ENCODE data around the gene RNF121.
"Not testable (repeated sequence)": the region's sequence is repeated elsewhere in the genome, so short reads cannot be mapped to it uniquely, and the experiment has no call there.

The RNF121 gene

GRCh38 chr11:71895961-71896360 is 32.9 kb upstream of the RNF121 start:
- Histone ChIP-seq H3K36me3 (ENCODE audit: insufficient read depth, low read length) (no peaks in the 10 kb centered on the region), H3K4me3 (ENCODE audit: low read length, poor library complexity, severe bottlenecking) (no peak overlapping the region), H4K20me1 (ENCODE audit: insufficient read depth, low read length, poor library complexity, severe bottlenecking) (no peaks in the 10 kb centered on the region), H3F3A (ENCODE audit: low read depth) (no peaks in the 10 kb centered on the region), H3K9me3 (ENCODE audit: insufficient read depth, low read depth, low read length) (no peaks in the 10 kb centered on the region), H3K4me2 (ENCODE audit: low read depth, low read length, poor library complexity, severe bottlenecking) (no peak overlapping the region), H3K27me3 (ENCODE audit: insufficient read depth, low read length, poor library complexity, severe bottlenecking) (no peaks in the 10 kb centered on the region), H2AFZ (ENCODE audit: low read length) (no peak overlapping the region), H3K9ac (ENCODE audit: low read depth, low read length, poor library complexity, severe bottlenecking) (no peak overlapping the region), H3K4me1 (ENCODE audit: insufficient read depth, low read length, poor library complexity, severe bottlenecking) (no peaks in the 10 kb centered on the region), H3K79me2 (ENCODE audit: insufficient read depth, low read length) (no peaks in the 10 kb centered on the region), H3K9me2 (replicated peaks; ENCODE audit: low read depth, low read length) (no peaks in the 10 kb centered on the region)
- TF ChIP-seq, protein P1, sequence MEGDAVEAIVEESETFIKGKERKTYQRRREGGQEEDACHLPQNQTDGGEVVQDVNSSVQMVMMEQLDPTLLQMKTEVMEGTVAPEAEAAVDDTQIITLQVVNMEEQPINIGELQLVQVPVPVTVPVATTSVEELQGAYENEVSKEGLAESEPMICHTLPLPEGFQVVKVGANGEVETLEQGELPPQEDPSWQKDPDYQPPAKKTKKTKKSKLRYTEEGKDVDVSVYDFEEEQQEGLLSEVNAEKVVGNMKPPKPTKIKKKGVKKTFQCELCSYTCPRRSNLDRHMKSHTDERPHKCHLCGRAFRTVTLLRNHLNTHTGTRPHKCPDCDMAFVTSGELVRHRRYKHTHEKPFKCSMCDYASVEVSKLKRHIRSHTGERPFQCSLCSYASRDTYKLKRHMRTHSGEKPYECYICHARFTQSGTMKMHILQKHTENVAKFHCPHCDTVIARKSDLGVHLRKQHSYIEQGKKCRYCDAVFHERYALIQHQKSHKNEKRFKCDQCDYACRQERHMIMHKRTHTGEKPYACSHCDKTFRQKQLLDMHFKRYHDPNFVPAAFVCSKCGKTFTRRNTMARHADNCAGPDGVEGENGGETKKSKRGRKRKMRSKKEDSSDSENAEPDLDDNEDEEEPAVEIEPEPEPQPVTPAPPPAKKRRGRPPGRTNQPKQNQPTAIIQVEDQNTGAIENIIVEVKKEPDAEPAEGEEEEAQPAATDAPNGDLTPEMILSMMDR (conservative IDR thresholded peaks at IDR 0.05; ENCODE audit: low read length): no peak
- no peak for TF ChIP-seq EZH2phosphoT487 (IDR thresholded peaks at IDR 0.05; ENCODE audit: borderline replicate concordance)

DNA sequence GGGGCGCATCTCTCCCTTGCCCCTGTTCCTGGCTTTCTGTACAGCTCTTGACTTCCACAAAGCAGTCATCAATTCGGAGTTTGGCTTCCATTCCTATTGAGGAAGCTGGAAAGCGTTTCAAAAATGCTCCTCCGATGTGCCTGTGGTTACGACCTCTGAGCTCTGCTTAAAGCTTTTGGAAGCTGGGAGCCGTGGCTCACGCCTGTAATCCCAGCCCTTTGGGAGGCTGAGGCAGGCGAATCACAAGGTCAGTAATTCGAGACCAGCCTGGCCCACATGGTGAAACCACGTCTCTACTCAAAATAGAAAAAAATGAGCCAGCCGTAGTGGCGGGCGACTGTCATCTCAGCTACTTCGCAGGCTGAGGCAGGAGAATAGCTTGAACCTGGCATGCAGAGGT is 27.7 kb upstream of the RNF121 start:
- H3K4me3 ChIP-seq (ENCODE audit: low read length, poor library complexity, severe bottlenecking); H3K27me3 ChIP-seq (ENCODE audit: insufficient read depth, low read length, poor library complexity, severe bottlenecking); H3K9me3 ChIP-seq (ENCODE audit: insufficient read depth, low read depth, low read length); H3K9ac ChIP-seq (ENCODE audit: low read depth, low read length, poor library complexity, severe bottlenecking); H3K9me2 ChIP-seq (replicated peaks; ENCODE audit: low read depth, low read length); H2AFZ ChIP-seq (ENCODE audit: low read length); H3K4me1 ChIP-seq (ENCODE audit: insufficient read depth, low read length, poor library complexity, severe bottlenecking); H3F3A ChIP-seq (ENCODE audit: low read depth); H3K36me3 ChIP-seq (ENCODE audit: insufficient read depth, low read length); H3K79me2 ChIP-seq (ENCODE audit: insufficient read depth, low read length); H4K20me1 ChIP-seq (ENCODE audit: insufficient read depth, low read length, poor library complexity, severe bottlenecking); H3K4me2 ChIP-seq (ENCODE audit: low read depth, low read length, poor library complexity, severe bottlenecking): not testable (repeated sequence)

GRCh38 chr11:71908218-71908617 is 20.6 kb upstream of the RNF121 start:
- Histone ChIP-seq H3K27me3 (ENCODE audit: insufficient read depth, low read length, poor library complexity, severe bottlenecking) (no peaks in the 10 kb centered on the region), H3K9me3 (ENCODE audit: insufficient read depth, low read depth, low read length) (no peaks in the 10 kb centered on the region), H2AFZ (ENCODE audit: low read length) (no peak overlapping the region), H3K4me2 (ENCODE audit: low read depth, low read length, poor library complexity, severe bottlenecking) (no peak overlapping the region), H3K79me2 (ENCODE audit: insufficient read depth, low read length) (no peaks in the 10 kb centered on the region), H3F3A (ENCODE audit: low read depth) (no peaks in the 10 kb centered on the region), H3K36me3 (ENCODE audit: insufficient read depth, low read length) (no peaks in the 10 kb centered on the region), H3K4me3 (ENCODE audit: low read length, poor library complexity, severe bottlenecking) (no peak overlapping the region), H3K9ac (ENCODE audit: low read depth, low read length, poor library complexity, severe bottlenecking) (no peak overlapping the region), H4K20me1 (ENCODE audit: insufficient read depth, low read length, poor library complexity, severe bottlenecking) (no peaks in the 10 kb centered on the region), H3K4me1 (ENCODE audit: insufficient read depth, low read length, poor library complexity, severe bottlenecking) (no peaks in the 10 kb centered on the region), H3K9me2 (replicated peaks; ENCODE audit: low read depth, low read length) (no peaks in the 10 kb centered on the region)
- TF ChIP-seq EZH2phosphoT487 (IDR thresholded peaks at IDR 0.05; ENCODE audit: borderline replicate concordance): no peak
- TF ChIP-seq, protein P1 (conservative IDR thresholded peaks at IDR 0.05; ENCODE audit: low read length): no peak

- not testable (repeated sequence) for H3K36me3 ChIP-seq (ENCODE audit: insufficient read depth, low read length); H3K4me1 ChIP-seq (ENCODE audit: insufficient read depth, low read length, poor library complexity, severe bottlenecking); H2AFZ ChIP-seq (ENCODE audit: low read length); H3K9me3 ChIP-seq (ENCODE audit: insufficient read depth, low read depth, low read length); H4K20me1 ChIP-seq (ENCODE audit: insufficient read depth, low read length, poor library complexity, severe bottlenecking); H3K4me2 ChIP-seq (ENCODE audit: low read depth, low read length, poor library complexity, severe bottlenecking); H3F3A ChIP-seq (ENCODE audit: low read depth); H3K79me2 ChIP-seq (ENCODE audit: insufficient read depth, low read length); H3K27me3 ChIP-seq (ENCODE audit: insufficient read depth, low read length, poor library complexity, severe bottlenecking); H3K9me2 ChIP-seq (replicated peaks; ENCODE audit: low read depth, low read length); H3K9ac ChIP-seq (ENCODE audit: low read depth, low read length, poor library complexity, severe bottlenecking); H3K4me3 ChIP-seq (ENCODE audit: low read length, poor library complexity, severe bottlenecking)
Measured at GRCh38 chr11:71910775-71911174, 18.1 kb upstream of the RNF121 start.

DNA sequence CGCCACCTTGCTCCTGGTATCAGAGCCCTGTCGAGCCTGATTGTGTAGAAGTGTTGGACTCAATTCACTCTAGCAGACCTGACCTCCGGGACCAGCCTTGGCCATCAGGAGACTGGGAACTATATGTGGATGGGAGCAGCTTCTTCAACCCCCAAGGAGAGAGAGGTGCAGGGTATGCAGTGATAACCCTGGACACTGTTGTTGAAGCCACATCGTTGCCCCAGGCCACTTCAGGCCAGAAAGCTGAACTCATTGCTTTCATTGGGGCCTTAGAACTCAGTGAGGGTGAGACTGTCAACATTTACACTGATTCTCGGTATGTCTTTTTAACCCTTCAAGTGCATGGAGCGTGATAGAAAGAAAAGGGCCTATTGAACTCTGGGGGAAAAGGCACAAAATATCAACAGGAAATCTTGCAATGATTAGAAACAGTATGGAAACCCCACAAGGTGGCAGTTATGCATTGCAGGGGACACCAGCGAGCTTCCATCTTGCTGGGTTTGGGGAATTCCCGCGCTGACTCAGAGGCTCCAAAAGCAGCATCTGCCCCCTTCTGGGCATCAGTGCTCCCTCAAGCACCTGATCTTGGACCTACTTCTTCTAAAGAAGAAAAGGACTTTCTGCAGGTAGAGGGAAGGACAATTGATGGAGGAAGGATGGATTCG is 17.4 kb upstream of the RNF121 start:
- not testable (repeated sequence) for H3K4me1 ChIP-seq (ENCODE audit: insufficient read depth, low read length, poor library complexity, severe bottlenecking); H3K4me2 ChIP-seq (ENCODE audit: low read depth, low read length, poor library complexity, severe bottlenecking); H2AFZ ChIP-seq (ENCODE audit: low read length); H4K20me1 ChIP-seq (ENCODE audit: insufficient read depth, low read length, poor library complexity, severe bottlenecking); H3K9ac ChIP-seq (ENCODE audit: low read depth, low read length, poor library complexity, severe bottlenecking); H3K27me3 ChIP-seq (ENCODE audit: insufficient read depth, low read length, poor library complexity, severe bottlenecking); H3K79me2 ChIP-seq (ENCODE audit: insufficient read depth, low read length); H3K9me3 ChIP-seq (ENCODE audit: insufficient read depth, low read depth, low read length); H3F3A ChIP-seq (ENCODE audit: low read depth); H3K4me3 ChIP-seq (ENCODE audit: low read length, poor library complexity, severe bottlenecking); H3K9me2 ChIP-seq (replicated peaks; ENCODE audit: low read depth, low read length); H3K36me3 ChIP-seq (ENCODE audit: insufficient read depth, low read length)

GRCh38 chr11:71911986-71912340 is 16.9 kb upstream of the RNF121 start:
- not testable (repeated sequence) for H3K36me3 ChIP-seq (ENCODE audit: insufficient read depth, low read length); H3K9me3 ChIP-seq (ENCODE audit: insufficient read depth, low read depth, low read length); H3K9ac ChIP-seq (ENCODE audit: low read depth, low read length, poor library complexity, severe bottlenecking); H3K27me3 ChIP-seq (ENCODE audit: insufficient read depth, low read length, poor library complexity, severe bottlenecking); H3K4me3 ChIP-seq (ENCODE audit: low read length, poor library complexity, severe bottlenecking); H3K79me2 ChIP-seq (ENCODE audit: insufficient read depth, low read length); H3K4me2 ChIP-seq (ENCODE audit: low read depth, low read length, poor library complexity, severe bottlenecking); H3K4me1 ChIP-seq (ENCODE audit: insufficient read depth, low read length, poor library complexity, severe bottlenecking); H3K9me2 ChIP-seq (replicated peaks; ENCODE audit: low read depth, low read length); H3F3A ChIP-seq (ENCODE audit: low read depth); H4K20me1 ChIP-seq (ENCODE audit: insufficient read depth, low read length, poor library complexity, severe bottlenecking); H2AFZ ChIP-seq (ENCODE audit: low read length)
